AG08395 (cell line): Measurements from ENCODE around the gene EPS15.
"Not testable (repeated sequence)": the region's sequence is repeated elsewhere in the genome, so short reads cannot be mapped to it uniquely, and the experiment has no call there.

ENCODE experiments used
- DNase-seq: peaks from one replicate; pipeline ENCODE4 v3.0.0; 2012; ENCODE audit warnings: mixed read lengths, low spot score

Gene EPS15

GRCh38 chr1:51514733-51515132 is 4.3 kb downstream of the EPS15 start:
- no peak for DNase-seq

GRCh38 chr1:51512606-51513005 is 6.5 kb downstream of the EPS15 start:
- DNase-seq: no peak

- no peak for DNase-seq
These were observed 6.9 kb downstream of the EPS15 start for GRCh38 chr1:51512120-51512519.

DNA sequence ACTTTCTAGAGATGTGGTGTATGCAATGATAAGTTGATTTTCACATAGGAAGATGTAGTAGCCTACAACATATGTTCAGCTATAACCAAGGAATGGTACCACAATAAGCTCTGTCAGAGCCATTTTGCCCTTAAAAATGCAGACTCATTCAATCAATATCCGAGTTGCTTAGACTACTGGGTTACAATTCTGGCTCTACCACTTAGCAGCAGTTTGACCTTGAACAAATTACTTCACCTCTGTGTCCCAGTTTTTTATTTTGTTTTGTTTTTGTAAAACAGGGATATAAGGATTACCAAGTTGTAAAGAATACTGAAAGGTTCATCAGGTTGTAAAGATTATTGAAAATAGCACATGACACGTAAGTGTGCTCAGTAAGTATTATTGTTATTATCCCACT is 9.3 kb downstream of the EPS15 start:
- DNase-seq: no peak

- DNase-seq: peak; percentile 67
These were observed 12.5 kb downstream of the EPS15 start for GRCh38 chr1:51506537-51506936.

DNA sequence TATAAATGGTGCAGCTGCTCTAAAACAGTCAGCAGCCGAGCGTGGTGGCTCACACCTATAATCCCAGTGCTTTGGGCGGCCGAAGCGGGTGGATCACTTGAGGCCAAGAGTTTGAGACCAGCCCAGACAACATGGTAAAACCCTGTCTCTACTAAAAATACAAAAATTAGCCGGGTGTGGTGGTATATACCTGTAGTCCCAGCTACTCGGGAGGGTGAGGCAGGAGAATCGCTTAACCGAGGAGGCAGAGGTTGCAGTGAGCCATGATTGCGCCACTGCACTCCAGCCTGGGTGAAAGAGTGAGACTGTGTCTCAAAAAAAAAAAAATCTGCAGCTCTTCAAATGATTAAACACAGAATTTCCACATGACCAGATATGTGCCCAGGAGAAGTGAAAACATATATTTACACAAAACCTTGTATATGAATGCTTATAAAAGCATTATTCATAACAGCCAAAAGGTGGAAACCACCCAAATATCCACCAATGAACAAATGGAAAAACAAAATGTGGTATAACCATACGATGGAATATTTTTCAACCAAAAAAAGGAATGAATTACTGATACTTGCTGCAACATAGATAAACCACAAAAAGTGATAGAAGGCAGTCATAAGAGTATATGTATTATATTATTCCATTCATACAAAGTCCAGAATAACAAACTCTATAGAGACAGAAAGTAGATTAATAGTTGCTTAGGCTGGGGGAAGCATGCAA is 14.1 kb downstream of the EPS15 start:
- no peak for DNase-seq

- not testable (repeated sequence) for DNase-seq
These were observed 17.8 kb downstream of the EPS15 start for GRCh38 chr1:51501218-51501630.

DNA sequence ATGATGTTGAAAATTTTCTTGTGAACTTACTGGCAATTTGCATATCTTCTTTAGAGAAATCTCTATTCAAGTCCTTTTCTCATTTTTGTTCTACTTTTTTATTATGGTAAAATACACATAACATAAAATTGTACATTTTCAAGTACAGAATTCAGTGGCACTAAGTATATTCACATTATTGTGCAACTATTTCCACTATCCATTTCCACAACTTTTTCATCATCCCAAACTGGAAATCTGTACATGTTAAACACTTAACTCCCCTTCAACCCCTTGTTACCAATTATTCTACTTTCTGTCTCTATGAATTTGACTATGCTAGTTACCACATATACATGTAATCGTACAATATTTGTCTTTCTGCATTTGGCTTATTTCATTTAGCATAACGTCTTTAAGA is 19.4 kb downstream of the EPS15 start:
- DNase-seq: no peak

DNA sequence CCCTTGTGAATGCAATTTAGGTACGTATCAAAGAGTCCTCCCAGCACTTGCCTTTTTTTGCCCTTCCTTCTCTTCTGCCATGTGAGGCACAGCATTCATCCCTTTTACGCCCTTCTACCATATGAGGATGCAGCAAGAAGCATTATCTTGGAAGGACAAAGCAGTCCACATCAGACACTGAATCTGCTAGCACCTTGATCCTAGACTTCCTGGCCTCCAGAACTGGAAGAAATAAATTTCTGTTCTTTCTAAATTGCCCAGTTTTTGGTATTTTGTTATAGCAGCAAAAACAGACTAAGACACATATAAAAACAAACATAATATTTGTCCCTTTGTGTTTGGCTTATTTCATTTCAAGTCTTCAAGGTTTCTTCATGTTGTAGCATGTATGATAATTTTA is 20.1 kb downstream of the EPS15 start:
- DNase-seq: no peak

- DNase-seq: no peak
These were observed 21.7 kb downstream of the EPS15 start for GRCh38 chr1:51497340-51497739.

DNA sequence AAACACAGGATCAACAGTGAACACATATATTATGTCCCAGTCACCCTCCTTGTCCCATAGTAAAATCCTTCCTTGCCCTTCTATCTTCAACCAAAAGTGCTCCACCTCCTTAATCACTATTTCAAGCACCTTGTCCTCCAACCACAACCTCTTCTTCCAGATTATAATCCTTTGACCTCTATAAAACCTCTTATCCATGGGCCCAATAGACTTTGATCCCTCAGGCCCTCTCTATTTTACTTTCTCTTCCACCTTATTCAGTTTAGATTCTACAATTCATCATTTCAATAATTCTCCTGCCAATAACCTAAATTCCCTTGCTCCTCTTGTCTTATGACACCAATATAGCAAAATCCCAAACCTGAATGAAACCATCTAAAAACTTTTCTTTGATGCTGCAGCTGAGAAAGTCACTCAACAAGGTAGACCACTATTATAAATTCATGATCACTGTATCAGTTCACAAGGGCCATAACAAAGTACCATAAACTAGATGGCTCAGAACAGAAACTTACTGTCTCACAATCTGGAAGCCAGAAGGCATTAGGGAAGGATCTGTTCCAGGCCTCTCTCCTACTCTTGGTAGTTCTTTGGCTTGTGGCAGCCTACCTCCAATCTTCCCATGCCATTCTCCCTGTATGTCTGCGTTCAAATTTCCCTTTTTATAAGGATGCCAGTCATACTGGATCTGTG is 24.8 kb downstream of the EPS15 start:
- DNase-seq: no peak

DNA sequence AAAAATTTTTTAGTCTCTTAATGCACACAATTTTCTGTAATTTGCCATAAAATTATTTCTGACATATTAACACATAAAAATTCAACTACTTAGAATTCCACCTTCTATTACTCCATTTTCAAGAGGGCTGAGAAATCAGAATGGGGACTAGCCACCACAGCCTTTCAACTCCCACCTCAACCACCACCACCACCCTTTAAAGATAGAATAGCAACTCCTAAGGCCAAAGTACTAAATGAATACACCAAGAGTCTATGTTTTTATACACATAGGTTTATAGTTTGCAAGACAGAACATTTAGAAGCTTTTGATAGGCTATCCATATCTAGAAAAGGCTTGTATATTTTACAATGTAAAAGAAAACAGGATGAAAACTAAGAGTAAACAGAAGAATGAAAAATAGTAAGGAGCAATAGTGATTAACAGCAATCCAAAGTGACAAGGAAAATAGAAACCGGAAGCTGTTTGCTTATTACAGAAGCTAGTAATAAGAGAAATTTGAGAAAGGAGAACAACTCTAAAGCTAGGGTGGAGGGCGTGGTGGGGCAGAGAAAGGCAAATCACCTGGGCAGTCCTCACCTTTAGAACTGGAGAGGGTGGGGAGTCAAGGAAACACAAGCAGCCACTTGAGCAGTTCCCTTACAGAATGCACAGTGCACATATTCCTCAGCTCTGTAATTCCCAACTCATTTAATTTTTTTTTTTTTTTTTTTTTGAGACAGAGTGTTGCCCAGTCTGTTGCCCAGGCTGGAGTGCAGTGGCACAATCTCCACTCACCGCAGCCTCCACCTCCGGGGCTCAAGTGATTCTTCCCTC is 27.7 kb downstream of the EPS15 start:
- no peak for DNase-seq

DNA sequence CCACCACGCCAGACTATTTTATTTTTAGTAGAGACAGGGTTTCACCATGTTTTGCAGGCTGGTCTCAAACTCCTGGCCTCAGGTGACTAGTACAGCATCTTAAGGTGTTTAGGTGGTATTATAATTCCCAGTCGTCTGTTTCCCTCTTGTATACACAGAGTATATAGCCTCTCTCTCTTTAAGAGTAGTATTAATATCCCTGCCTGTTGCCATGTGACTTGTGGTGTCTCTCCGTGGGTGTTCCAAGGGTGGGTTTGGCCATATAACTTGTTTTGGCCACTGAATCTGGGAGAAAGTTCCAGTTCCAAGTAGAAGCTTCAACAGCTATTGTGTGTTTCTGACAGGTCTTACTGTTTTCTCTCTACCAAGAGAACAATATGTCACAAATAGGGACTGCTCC is 29.6 kb downstream of the EPS15 start:
- DNase-seq: no peak

DNA sequence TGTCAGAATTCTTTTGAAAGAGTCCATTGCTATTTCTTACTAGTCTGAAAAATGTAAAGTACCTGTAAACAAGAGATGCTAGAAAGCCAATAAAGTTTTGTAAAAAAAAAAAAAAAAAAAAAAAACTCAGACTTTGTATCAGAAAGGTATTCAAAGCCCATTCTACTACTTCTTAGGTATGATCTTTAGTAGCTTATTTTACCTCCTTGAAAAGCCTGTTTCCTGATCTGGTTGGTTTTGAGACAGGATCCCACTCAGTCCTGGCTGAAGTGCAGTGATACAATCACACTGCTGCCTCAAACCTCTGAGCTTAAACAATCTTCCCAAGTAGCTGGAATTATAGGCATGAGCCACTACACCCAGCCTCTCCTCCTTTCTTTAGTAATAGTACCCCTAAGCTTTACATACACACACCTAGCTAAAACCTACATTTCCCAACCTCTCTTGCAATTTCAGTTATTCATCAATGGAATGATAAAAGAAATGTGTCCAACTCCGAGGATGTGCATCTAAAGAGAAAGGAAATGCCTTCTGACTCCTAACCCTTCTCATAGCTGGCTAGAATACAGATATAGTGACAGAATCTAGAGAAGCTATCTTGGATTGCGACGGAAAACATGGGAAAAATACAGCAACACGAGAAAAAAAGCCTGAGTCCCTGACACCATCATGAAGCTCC is 30.6 kb downstream of the EPS15 start:
- DNase-seq: no peak

DNA sequence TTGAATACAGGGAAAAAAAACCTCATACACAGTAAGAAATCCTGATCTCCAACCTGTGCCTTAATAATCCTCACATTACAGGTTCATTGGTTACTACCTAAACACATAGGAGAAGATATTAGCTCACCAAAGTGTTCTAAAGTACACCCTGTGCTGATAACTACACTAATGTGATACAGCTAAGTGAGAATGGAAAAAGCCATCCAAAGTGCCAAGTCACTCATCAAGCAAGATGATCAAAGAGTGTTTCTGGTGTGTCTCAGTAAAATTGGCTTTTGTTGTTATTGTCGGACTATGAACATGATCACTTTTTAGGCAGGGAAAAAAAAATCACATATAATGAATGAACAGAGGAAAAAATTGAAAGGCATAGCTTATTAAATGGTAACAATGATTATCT is 31.4 kb downstream of the EPS15 start:
- DNase-seq: no peak

DNA sequence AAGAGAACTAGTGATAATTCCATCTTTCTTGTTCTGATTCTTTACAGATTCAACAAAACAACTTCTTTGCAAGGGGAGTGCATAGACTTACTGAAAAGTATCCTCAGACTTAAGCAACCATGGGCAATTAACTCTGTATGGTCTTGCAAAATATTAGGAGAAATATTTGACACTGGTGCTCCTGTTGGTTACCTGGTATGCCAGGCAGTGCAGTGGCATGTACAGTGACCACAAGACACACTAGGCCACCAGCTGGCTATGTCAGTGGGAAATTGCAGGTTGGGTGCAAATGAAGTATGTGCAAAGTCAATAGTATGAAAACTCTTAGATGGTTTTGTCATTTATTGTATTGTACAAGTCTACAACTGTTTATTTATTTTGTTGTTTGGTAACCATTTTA is 34.5 kb downstream of the EPS15 start:
- no peak for DNase-seq

DNA sequence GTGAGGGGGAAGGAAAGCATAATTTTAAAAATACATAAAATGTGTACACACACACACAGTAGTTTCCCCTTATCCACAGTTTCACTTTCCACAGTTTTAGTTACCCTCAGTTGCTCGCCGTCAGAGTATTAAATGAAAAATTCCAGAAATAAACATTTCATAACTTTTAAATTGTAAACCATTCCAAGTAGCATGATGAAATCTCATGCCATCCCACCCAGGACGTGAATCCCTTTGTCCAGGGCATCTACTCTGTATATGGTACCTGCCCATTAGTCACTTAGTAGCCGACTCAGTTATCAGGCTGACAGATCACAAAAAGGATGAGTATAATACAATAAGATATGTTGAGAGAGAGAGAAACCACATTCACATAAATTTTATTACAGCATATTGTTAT is 36.2 kb downstream of the EPS15 start:
- DNase-seq: no peak

- DNase-seq: not testable (repeated sequence)
These were observed 44.0 kb downstream of the EPS15 start for GRCh38 chr1:51474832-51475620.

- no peak for DNase-seq
These were observed 45.5 kb downstream of the EPS15 start for GRCh38 chr1:51473331-51474115.

- DNase-seq: no peak
These were observed 46.7 kb downstream of the EPS15 start for GRCh38 chr1:51472359-51472758.

GRCh38 chr1:51469518-51469917 is 49.5 kb downstream of the EPS15 start:
- DNase-seq: no peak
